Calu3 (cell line): ENCODE results near the gene HIGD1B. TPM values are rescaled to one million over a fixed set of nuclear protein-coding genes. Genes with fewer than 3 reads are reported as not detected.

Experiments used
- BruUV-seq: library from RNA; stranded (reverse); fragments of 400-500 nt; replicated peaks from 2 replicates; lab custom pipeline; 2021; lab: Mats Ljungman, UMichigan
- CTCF ChIA-PET: fragments of 300-600 bp; sonication (Branson Sonifier 250); formaldehyde crosslinking; loops from one replicate; lab custom pipeline; 2022; ENCODE audit warnings: antibody characterized with exemption; lab: Charles Lee
- DNase-seq: peaks from one replicate; pipeline ENCODE4 v3.0.0; 2022
- H3K27ac Mint-ChIP-seq: one replicate; pipeline ENCODE4 v1.8.0; 2022; ENCODE audit warnings: mixed read lengths; ENCODE audit not compliant: unreplicated experiment
- H3K27me3 Mint-ChIP-seq: one replicate; pipeline ENCODE4 v1.8.0; 2022; ENCODE audit warnings: mixed read lengths; ENCODE audit not compliant: unreplicated experiment
- H3K36me3 Mint-ChIP-seq: one replicate; pipeline ENCODE4 v1.8.0; 2022; ENCODE audit warnings: mild to moderate bottlenecking, moderate library complexity, mixed read lengths; ENCODE audit not compliant: insufficient read depth, unreplicated experiment
- H3K4me1 Mint-ChIP-seq: one replicate; pipeline ENCODE4 v1.8.0; 2022; ENCODE audit warnings: mild to moderate bottlenecking, low read depth, mixed read lengths; ENCODE audit not compliant: unreplicated experiment
- H3K4me3 Mint-ChIP-seq: one replicate; pipeline ENCODE4 v1.8.0; 2022; ENCODE audit warnings: mild to moderate bottlenecking, low read depth, moderate library complexity, mixed read lengths; ENCODE audit not compliant: unreplicated experiment
- H3K9me3 Mint-ChIP-seq: one replicate; pipeline ENCODE4 v1.8.0; 2022; ENCODE audit warnings: low read depth, mixed read lengths; ENCODE audit not compliant: unreplicated experiment
- CTCF ChIP-seq: fragments of 200-600 bp; IDR thresholded peaks from one replicate; pipeline ENCODE4 v1.8.0; 2022; ENCODE audit warnings: antibody characterized with exemption; ENCODE audit not compliant: unreplicated experiment
- intact Hi-C: fragments of 100-400 bp; cut with micrococcal nuclease; formaldehyde crosslinking; loops from one replicate; pipeline ENCODE4 v1.10.0; 2022; ENCODE audit not compliant: unreplicated experiment
- total RNA-seq: library from RNA; stranded (reverse); gene quantifications from 2 replicates; pipeline ENCODE4 v1.2.3, GENCODE V29; 2022

The HIGD1B gene
- total RNA-seq, 1 experiment from 2014 or later: not detected

GRCh38 chr17:44840274-44840673 is 7.4 kb upstream of the HIGD1B start:
- intact Hi-C loops: no loop called here
- BruUV-seq: no TSS peak
- no peak for DNase-seq
- Mint-ChIP-seq H3K4me3 (no peak overlapping the region), H3K27ac (no peak overlapping the region), H3K4me1 (no peaks in the 10 kb centered on the region), H3K9me3 (no peaks in the 10 kb centered on the region), H3K27me3 (no peaks in the 10 kb centered on the region), H3K36me3 (peaks cover 5% of the 10 kb centered on the region)
- TF ChIP-seq CTCF: no peak
- CTCF ChIA-PET: no interaction called here

GRCh38 chr17:44840936-44841335 is 6.7 kb upstream of the HIGD1B start:
- TF ChIP-seq CTCF: no peak
- CTCF ChIA-PET: interaction anchor here (0.7 kb wide), 3 partner anchors 159 to 366 kb away, joined by 3 to 4 read pairs (median 3); no protein-coding TSS in a partner anchor
- H3K27ac Mint-ChIP-seq: no peak overlapping the region
- H3K9me3 Mint-ChIP-seq: no peaks in the 10 kb centered on the region
- no peaks in the 10 kb centered on the region for H3K4me1 Mint-ChIP-seq
- peaks cover 5% of the 10 kb centered on the region for H3K36me3 Mint-ChIP-seq
- H3K4me3 Mint-ChIP-seq: no peak overlapping the region
- BruUV-seq: no TSS peak
- intact Hi-C loops: no loop called here
- H3K27me3 Mint-ChIP-seq: no peaks in the 10 kb centered on the region
- no peak for DNase-seq

GRCh38 chr17:44842748-44843147 is 4.9 kb upstream of the HIGD1B start:
- DNase-seq: no peak
- H3K36me3 Mint-ChIP-seq: peaks cover 18% of the 10 kb centered on the region
- CTCF ChIA-PET: no interaction called here
- TF ChIP-seq CTCF: no peak
- no peak overlapping the region for H3K27ac Mint-ChIP-seq
- no peak overlapping the region for H3K4me3 Mint-ChIP-seq
- no peaks in the 10 kb centered on the region for H3K27me3 Mint-ChIP-seq
- H3K4me1 Mint-ChIP-seq: no peaks in the 10 kb centered on the region
- no TSS peak for BruUV-seq
- H3K9me3 Mint-ChIP-seq: no peaks in the 10 kb centered on the region
- intact Hi-C loops: no loop called here

- CTCF ChIA-PET: interaction anchor here (0.6 kb wide), 1 partner anchor 92 kb away, joined by 3 read pairs; no protein-coding TSS in a partner anchor
- H3K27ac Mint-ChIP-seq: no peak overlapping the region
Observed at GRCh38 chr17:44844390-44844830, 3.3 kb upstream of the HIGD1B start.

More at GRCh38 chr17:44844390-44844830, 3.3 kb upstream of the HIGD1B start:
- no peak for TF ChIP-seq CTCF
- BruUV-seq: no TSS peak
- intact Hi-C loops: no loop called here
- no peak for DNase-seq
- Mint-ChIP-seq H3K36me3 (peaks cover 28% of the 10 kb centered on the region), H3K4me3 (no peak overlapping the region), H3K4me1 (no peaks in the 10 kb centered on the region), H3K9me3 (no peaks in the 10 kb centered on the region), H3K27me3 (no peaks in the 10 kb centered on the region)
